A549 (cell line): ENCODE measurements around the gene PACS1.

ENCODE experiments used
- BHLHE40 ChIP-seq: IDR thresholded peaks from 2 replicates; pipeline ENCODE4 v1.6.1; 2012; ENCODE audit warnings: low read depth, low read length, inconsistent platforms
- CBX8 ChIP-seq: fragments of 200-600 bp; sonication (generic); IDR thresholded peaks from 2 replicates; pipeline ENCODE4 v1.6.1; 2016
- CTCF ChIP-seq: fragments of >200 bp; sonication (Bioruptor Twin); formaldehyde crosslinking; IDR thresholded peaks from 3 replicates; pipeline ENCODE4 v1.5.1; 2016
- EHMT2 ChIP-seq: fragments of 200-600 bp; sonication (generic); IDR thresholded peaks from 2 replicates; pipeline ENCODE4 v1.6.1; 2016; ENCODE audit warnings: antibody characterized with exemption, low read depth, mild to moderate bottlenecking, moderate library complexity
- ELK1 ChIP-seq: fragments of 150-350 bp; IDR thresholded peaks from 2 replicates; pipeline ENCODE4 v1.6.1; 2014; ENCODE audit warnings: low read depth, mild to moderate bottlenecking, low read length
- EP300 ChIP-seq, 2 experiments: fragments of >200 bp; sonication (Bioruptor Twin); formaldehyde crosslinking; IDR thresholded peaks; 2 replicates in 1 of 2; 3 replicates in 1 of 2; pipeline ENCODE4 v1.6.1; 2016 to 2017
- JUNB ChIP-seq: fragments of >200 bp; sonication (Bioruptor Twin); formaldehyde crosslinking; IDR thresholded peaks from 2 replicates; pipeline ENCODE4 v1.6.1; 2016
- MAFK ChIP-seq: fragments of 450-650 bp; IDR thresholded peaks from 2 replicates; pipeline ENCODE4 v1.6.1; 2014; ENCODE audit not compliant: partially characterized antibody
- MAX ChIP-seq: IDR thresholded peaks from 2 replicates; pipeline ENCODE4 v1.6.1; 2012
- PBX3 ChIP-seq: IDR thresholded peaks from 2 replicates; pipeline ENCODE4 v1.6.1; 2012
- POLR2A ChIP-seq: IDR thresholded peaks from 2 replicates; pipeline ENCODE4 v1.6.1; 2012; ENCODE audit warnings: mild to moderate bottlenecking, low read length
- RCOR1 ChIP-seq: fragments of 150-350 bp; IDR thresholded peaks from 2 replicates; pipeline ENCODE4 v1.6.1; 2014; ENCODE audit warnings: antibody characterized with exemption, low read length, low read depth
- USF2 ChIP-seq: fragments of 450-650 bp; IDR thresholded peaks from 2 replicates; pipeline ENCODE4 v1.6.1; 2014; ENCODE audit warnings: antibody characterized with exemption
- ZFP36 ChIP-seq: fragments of 450-650 bp; IDR thresholded peaks from 2 replicates; pipeline ENCODE4 v1.6.1; 2014; ENCODE audit warnings: borderline replicate concordance; ENCODE audit not compliant: partially characterized antibody

- TF ChIP-seq USF2: no peak
- no peak for TF ChIP-seq CTCF
- TF ChIP-seq EP300 (IDR thresholded peaks at IDR 0.05): no peak
- TF ChIP-seq CBX8: no peak
- no peak for TF ChIP-seq ZFP36
- no peak for TF ChIP-seq POLR2A
- no peak for TF ChIP-seq MAFK
- no peak for TF ChIP-seq ELK1
- TF ChIP-seq JUNB: no peak
- no peak for TF ChIP-seq MAX
- TF ChIP-seq PBX3: no peak
- TF ChIP-seq BHLHE40: no peak
- no peak for TF ChIP-seq RCOR1
- no peak for TF ChIP-seq EHMT2
These were observed 56.9 kb downstream of the PACS1 start for GRCh38 chr11:66126808-66127555.
